Activated T-cell treated with anti-CD3 and anti-CD28 coated beads for 1 hour (primary cell): ENCODE data around the gene CACNB2.
A peak's percentile ranks its signal among the peaks of the same experiment; 100 is the strongest.

Source experiments
- DNase-seq: peaks from one replicate; pipeline ENCODE4 v3.0.0-alpha.2; 2020; ENCODE audit warnings: low read depth

Gene CACNB2

DNA sequence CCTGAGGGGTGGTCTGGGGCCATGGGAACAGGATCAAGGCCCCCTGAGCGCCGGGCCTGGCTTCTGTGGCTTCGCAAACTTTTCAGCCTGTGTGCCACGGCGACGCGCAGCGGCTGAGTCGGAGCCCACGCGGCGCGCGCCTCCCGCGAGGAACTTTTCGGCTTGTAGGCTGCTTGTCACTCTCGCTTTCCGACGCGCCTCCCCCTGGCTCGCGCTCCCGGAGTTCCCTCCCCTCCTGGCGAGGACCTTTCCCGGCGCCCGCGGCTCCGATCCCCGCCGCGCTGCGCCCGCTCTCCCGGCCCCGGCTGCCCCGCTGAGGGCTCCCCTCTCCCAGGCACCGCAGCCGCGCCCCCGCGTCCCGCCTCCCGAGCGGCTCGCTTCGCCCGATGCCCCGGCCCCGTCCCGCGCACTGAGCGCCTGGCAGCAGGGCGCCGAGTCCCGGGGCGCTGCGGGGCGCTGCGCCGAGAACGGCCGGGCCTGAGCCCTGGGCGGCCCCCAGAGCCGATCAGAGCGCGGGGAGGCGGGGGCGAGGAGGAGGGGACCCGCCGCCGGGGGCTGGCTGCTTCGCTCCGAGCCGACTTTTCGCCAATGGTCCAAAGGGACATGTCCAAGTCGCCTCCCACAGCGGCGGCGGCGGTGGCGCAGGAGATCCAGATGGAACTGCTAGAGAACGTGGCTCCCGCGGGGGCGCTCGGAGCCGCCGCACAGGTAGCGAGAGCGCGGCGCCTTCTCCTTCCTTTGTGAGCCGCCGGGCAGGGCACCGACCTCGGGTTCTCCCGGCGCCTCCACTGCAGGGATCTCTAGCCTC lies at the start of gene CACNB2:
Gene CACNB2, plus strand, starts transcription at position 276 of the 808 bp plus-strand sequence.
- DNase-seq, result no peak

- DNase-seq, result no peak
These were observed 45.9 kb upstream of the CACNB2 start for GRCh38 chr10:18094332-18094731.

- no peak for DNase-seq
These were observed 45.4 kb upstream of the CACNB2 start for GRCh38 chr10:18094793-18095192.

GRCh38 chr10:18097524-18097923 lies 42.7 kb upstream of the CACNB2 start:
- DNase-seq, result no peak

DNA sequence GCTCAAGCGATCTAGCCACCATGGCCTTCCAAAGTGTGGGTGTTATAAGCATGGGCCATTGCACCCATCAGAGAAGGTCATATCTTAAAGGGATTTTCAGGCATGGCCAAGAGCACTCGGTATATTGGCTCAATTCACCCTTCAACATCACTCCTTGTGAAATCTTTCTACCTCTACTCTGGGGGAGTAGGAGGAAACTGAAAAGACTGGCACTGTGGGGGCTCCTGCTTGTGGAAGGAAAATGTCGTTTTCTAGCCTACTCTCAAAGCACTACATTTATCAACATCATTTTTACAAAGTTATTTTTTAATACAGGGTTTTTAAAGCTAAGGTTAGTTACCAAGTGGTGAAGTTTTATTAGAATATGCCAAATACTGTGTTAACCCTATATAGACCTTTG lies 42.0 kb upstream of the CACNB2 start:
- no peak for DNase-seq

DNA sequence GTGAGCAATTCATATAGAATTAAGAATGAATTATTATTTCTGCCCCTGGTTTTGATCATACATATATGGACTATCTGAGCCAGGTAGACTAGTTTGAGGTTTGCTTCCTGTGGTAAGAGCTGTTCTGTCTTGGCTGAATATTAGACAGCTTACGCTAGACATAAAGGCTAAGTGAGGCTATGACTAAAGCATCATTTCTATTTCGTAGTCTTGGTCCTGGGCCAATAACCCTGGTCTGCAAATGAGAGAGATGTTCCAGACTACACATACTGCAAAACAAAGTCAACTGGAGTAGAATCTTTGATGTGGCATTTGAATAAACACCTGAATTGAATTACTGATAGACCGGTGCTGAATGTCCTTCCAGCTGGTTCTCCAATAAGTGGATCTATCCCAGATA lies 40.8 kb upstream of the CACNB2 start:
- no peak for DNase-seq

GRCh38 chr10:18100669-18101068 lies 39.6 kb upstream of the CACNB2 start:
- no peak for DNase-seq

- DNase-seq, result no peak
These were observed 37.8 kb upstream of the CACNB2 start for GRCh38 chr10:18102404-18102803.

DNA sequence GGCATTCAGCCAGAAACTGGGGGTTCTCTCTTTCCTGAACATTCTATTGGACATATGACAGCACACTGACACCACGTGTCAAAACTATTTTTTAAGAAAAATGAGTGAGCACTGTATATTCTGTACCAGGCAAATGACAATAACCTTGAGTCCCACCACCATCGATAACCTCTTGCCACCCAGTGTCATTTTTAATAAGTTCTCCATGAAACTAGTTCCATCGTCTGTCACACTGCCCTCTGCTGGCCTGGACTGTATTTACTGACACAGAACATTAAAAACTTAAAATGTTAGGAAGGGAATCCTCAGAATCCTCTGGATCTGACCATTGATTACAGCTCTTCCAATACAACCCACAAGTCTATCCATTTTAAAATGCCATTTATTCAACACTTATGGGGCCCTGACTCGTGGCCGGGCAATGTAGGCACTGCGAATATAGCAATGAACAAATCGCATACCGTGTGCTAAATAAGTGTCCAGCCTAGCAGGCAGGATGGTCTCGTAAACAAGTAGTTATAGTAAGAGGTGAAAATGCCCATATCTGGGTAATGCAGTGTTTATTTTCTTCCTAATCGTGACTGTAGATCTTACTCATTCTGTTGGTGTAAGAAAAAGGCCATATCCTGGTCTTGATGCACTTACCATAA lies 35.9 kb upstream of the CACNB2 start:
- peak; percentile 19 for DNase-seq

DNA sequence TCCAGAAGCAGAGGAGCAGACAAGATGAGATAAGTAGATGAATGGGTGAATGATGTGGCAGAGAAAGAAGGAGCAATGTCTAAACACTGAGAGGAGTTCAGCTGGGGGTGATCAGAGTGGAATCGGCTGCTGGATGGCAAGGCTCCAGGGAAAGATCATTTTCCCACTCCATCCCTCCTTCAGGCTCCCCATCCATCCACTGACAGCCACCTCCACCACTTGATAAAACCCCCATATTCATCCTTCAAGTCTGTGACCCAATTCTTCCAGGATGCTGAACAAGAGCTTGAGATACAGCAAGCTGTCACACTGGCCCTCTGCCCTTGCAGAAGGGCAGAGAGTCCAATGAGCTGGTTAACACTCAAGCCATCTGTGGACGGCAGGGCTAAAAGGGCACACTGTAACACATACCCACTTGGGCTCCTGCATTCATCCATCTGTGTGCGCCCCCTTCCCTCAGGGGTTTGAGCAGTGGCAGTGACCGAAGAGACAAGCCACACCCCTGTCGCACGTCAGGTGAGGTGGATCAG lies 30.8 kb upstream of the CACNB2 start:
- no peak for DNase-seq

DNA sequence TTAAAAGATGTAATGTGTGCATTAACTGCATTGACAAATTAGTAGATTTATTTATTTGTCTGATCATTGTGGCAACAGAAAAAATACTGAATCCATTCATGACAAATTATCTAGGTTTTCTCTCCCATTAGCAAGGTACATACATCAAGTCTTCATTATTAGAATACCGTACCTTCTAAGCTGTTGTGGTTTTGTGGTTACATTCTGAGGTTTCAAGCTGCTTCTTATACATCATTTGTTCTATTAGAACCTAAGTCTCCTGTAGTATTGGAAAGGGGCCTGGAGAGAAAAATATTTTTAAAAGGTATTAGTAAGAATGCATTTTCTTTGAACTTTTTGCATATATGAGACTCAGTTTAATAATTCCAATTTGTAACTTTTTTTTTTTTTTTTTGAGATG lies 26.3 kb upstream of the CACNB2 start:
- no peak for DNase-seq

DNA sequence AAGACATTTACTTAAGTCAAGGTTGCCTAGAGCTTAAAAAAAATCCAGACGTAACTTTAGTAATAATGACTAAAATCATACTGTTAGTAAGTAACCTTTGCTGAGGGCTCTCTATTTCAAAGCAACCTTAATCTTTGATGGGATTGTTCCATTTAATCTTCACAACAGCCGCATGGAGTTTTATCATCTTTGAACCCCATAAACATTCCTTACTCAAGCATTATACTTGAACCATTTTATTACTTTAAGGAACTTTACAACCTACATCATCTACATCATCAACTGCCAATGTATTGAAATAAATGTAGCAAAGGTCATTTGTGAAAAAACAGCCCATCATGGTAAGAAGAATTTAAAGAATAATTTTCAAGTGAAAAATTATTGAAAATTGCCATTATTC lies 22.9 kb upstream of the CACNB2 start:
- DNase-seq, result no peak

- DNase-seq, result no peak
These were observed 17.5 kb upstream of the CACNB2 start for GRCh38 chr10:18122753-18123152.

- DNase-seq, result no peak
These were observed 7.2 kb upstream of the CACNB2 start for GRCh38 chr10:18133046-18133445.

DNA sequence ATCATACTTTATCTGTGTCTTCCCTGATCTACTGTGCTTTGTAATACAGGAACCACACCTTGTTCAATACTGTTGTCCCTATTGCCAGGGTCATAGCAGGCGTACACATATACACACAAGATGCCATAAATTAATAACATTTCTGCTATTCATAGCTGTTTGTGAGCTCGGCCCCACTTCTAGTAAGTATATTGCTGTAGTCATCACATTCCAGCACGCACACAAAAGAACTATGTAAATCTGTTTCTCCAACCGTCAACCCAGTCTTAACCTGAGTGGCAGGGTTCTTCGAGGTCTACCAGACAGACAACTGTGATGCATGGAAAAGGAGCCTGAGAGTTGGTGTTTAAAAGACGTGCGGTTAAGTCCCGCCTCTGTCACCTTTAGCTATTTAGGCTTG lies 5.7 kb upstream of the CACNB2 start:
- DNase-seq, result no peak

DNA sequence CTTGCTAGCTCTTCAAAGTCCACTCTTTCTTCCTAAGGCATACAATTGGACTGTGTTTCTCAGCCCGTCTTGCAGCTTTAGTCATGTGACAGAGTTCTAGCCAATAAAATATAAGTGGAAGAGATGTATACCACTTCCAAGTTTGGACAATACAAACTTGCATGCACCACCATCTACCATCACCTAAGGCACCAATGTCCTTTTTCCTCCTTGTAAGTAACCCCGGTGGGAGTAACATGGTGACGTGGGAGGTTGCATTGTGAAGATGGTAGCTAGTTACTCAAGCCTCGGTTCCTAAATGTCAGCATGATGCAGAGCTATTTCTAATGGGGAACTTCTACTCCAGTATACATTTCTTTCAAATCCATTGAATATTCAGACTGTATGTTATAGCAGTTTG lies 5.3 kb upstream of the CACNB2 start:
- DNase-seq, result no peak

DNA sequence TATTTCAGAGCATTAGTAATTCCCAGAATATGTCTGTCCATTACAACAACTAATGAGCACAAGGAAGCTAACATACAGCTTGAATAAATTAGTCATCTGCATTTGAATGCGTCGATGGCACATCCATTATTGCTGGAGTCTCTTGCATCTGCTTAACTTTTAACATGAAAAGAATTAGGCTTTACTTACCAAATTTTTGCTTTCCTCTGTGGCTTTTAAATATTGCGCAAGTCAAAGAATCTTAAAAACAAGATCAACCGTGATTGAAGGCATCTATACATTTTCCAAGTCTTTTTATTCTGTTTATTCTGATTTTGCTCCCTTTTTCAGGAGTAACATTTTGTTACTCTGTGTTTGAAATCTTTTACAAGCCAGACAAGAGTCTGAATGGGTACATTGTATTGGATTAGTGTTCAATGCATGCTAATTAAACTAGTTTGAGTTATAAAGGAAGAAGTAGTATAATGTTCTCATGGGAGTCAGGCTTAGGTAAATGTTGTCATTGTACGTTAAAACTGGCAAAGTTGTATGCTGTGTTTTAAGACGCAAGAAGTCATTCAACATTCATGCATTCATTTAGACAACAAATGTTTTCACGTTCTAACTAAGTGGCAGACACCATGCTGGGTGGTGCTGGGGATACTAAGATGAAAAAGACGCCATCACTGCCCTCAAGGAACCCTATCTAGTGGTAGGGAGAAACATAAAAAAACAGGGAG lies 4.0 kb upstream of the CACNB2 start:
- no peak for DNase-seq

- no peak for DNase-seq
These were observed 3.1 kb upstream of the CACNB2 start for GRCh38 chr10:18137111-18137510.

DNA sequence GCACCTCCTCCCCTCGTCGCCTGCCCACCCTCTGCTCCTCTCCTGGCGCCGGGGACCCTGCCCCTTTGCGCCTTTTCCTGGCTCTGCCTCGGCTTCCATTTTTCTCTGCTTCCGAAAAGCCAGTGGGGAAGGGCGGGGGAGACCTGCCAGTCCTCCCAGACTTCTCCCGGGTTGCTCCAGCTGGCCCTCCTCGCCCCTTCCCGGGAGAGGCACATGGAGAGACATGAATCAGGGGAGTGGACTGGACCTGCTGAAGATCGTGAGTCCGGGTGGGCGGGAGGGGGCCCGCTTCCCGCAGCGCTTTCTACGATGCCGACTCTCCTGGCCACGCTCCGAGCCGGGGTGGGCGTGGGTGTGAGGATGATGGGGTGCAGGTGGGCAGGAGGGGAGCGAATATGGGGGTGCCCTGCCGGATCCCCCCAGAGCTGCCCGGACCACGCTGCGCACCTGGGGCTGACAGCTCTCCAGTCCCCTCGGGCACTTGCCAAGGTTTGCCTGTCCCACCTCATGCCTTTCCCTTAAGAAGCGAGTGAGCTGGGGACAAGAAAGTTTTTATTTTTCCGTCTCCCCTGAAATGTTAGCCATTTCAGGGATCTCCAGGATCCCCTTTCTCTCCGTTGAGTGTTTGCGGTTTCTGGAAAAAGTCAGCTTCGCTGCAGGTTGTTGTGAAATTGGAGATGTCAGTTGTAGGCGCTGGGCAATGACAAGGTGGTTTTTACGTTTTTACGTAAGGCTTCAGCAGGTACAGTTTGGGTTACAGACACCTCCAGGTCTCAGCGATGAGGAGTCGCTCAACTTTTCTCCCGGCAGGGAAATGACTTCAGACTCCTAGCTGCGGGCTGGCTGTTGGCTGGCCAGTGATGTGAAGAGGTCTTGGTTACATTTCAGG lies 977 bp downstream of the CACNB2 start:
- no peak for DNase-seq

- DNase-seq, result no peak
These were observed 1.9 kb downstream of the CACNB2 start for GRCh38 chr10:18142151-18142550.

- DNase-seq, result no peak
These were observed 4.2 kb downstream of the CACNB2 start for GRCh38 chr10:18144396-18144795.

DNA sequence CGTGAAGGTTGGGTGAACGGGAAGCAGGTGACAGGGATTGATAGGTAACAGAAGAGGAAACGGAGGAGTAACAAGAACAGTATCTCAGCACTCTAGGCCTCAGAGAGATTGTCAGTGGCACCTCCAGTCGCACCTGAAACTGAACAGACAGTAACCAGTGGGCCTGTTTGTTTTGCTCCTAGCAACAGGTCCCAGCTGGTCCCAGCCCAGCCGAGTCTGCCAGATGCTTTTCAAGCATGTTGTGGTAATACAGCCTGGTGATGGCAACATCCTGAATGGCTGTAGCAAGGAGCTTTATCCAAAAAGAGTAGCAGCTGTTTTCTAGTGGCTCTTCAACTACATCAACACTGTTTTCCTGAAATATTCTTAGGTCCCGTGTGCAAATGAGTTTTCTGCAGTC lies 4.7 kb downstream of the CACNB2 start:
- no peak for DNase-seq
